ENCODE results near the gene UCHL3.

The UCHL3 gene

GRCh38 chr13:75647126-75647784 is 97.7 kb downstream of the UCHL3 start:
- Mint-ChIP-seq H3K4me3 (no peak overlapping the region), H3K27me3 (no peaks in the 10 kb centered on the region), H3K9me3 (no peaks in the 10 kb centered on the region), H3K27ac (no peak overlapping the region), H3K4me1 (ENCODE audit: low read depth) (no peaks in the 10 kb centered on the region), H3K36me3 (ENCODE audit: low read depth) (no peaks in the 10 kb centered on the region)
- intact Hi-C loops (cut with micrococcal nuclease), result no loop called here

GRCh38 chr13:75648446-75648845 is 98.9 kb downstream of the UCHL3 start:
- Mint-ChIP-seq H3K4me3 (no peak overlapping the region), H3K27me3 (no peaks in the 10 kb centered on the region), H3K9me3 (no peaks in the 10 kb centered on the region), H3K4me1 (ENCODE audit: low read depth) (no peaks in the 10 kb centered on the region), H3K27ac (no peak overlapping the region), H3K36me3 (ENCODE audit: low read depth) (no peaks in the 10 kb centered on the region)
- intact Hi-C loops (cut with micrococcal nuclease), result no loop called here

- Mint-ChIP-seq H3K4me3 (no peak overlapping the region), H3K27ac (no peak overlapping the region), H3K4me1 (ENCODE audit: low read depth) (no peaks in the 10 kb centered on the region), H3K27me3 (no peaks in the 10 kb centered on the region), H3K36me3 (ENCODE audit: low read depth) (no peaks in the 10 kb centered on the region), H3K9me3 (no peaks in the 10 kb centered on the region)
- intact Hi-C loops (cut with micrococcal nuclease), result no loop called here
These were observed 101.4 kb downstream of the UCHL3 start for GRCh38 chr13:75651013-75651412.

GRCh38 chr13:75652726-75653125 is 103.1 kb downstream of the UCHL3 start:
- intact Hi-C loops (cut with micrococcal nuclease), result no loop called here
- no peaks in the 10 kb centered on the region for H3K27me3 Mint-ChIP-seq
- H3K4me3 Mint-ChIP-seq, result no peak overlapping the region
- no peak overlapping the region for H3K27ac Mint-ChIP-seq
- H3K4me1 Mint-ChIP-seq (ENCODE audit: low read depth), result no peaks in the 10 kb centered on the region
- H3K36me3 Mint-ChIP-seq (ENCODE audit: low read depth), result no peaks in the 10 kb centered on the region
- no peaks in the 10 kb centered on the region for H3K9me3 Mint-ChIP-seq

Data from dendritic cell treated with granulocyte-macrophage colony-stimulating factor and Interleukin-4, amounts not matched to agents 40 ng/mL and 50 ng/mL, for 4 days (primary cell).